Measurements from ENCODE around the gene CORIN.

DNA sequence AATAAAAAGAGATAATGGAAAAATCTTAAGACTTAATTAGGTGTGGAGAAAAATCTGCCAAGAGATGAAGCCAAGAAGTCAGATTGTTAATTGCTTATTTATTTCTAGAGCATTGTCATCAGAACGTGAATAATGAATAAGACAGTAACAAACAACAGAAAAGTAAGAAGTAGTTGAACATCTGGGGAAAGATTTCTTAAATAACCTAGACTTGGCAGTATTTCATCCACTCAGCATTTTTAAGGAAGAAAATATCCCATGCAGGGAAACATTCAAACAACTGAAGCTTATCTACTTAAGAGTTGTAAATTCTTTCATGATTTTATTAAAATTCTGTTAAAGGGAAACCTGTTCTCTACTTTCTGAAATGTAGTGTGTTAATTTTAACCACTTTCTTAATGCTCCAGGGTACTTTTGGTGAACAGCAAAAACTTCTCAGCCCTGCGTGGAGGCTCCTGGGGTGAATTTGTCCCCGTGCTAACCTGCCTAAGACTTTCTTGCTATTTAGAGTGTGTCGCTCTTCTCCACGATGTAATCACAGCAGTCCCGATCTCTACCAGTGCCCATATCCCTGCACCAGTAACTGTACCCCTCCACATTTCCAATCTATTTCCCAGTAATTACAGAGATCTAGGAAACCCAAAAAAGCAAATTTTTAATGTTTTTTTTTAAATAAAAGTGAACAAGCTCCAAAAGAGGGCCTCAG lies 124.6 kb downstream of the CORIN start:
- TF ChIP-seq, protein P1, sequence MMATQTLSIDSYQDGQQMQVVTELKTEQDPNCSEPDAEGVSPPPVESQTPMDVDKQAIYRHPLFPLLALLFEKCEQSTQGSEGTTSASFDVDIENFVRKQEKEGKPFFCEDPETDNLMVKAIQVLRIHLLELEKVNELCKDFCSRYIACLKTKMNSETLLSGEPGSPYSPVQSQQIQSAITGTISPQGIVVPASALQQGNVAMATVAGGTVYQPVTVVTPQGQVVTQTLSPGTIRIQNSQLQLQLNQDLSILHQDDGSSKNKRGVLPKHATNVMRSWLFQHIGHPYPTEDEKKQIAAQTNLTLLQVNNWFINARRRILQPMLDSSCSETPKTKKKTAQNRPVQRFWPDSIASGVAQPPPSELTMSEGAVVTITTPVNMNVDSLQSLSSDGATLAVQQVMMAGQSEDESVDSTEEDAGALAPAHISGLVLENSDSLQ (IDR thresholded peaks at IDR 0.05) = no peak
- TF ChIP-seq LEF1 (IDR thresholded peaks at IDR 0.05; ENCODE audit: borderline replicate concordance) (no peak), FOXM1 (IDR thresholded peaks at IDR 0.05; ENCODE audit: borderline replicate concordance) (no peak), HDGF (IDR thresholded peaks at IDR 0.05; ENCODE audit: borderline replicate concordance) (no peak), ELF4 (IDR thresholded peaks at IDR 0.05) (no peak)

Measured in HEK293T (cell line).